SK-N-MC (cell line): ENCODE data around the gene P2RY14.

Source experiments
- EZH2 ChIP-seq: fragments of 200-600 bp; sonication (generic); IDR thresholded peaks from one replicate; pipeline ENCODE4 v1.6.1; 2017; ENCODE audit warnings: antibody characterized with exemption
- POLR2AphosphoS5 ChIP-seq: IDR thresholded peaks from 2 replicates; pipeline ENCODE4 v1.6.1; 2012; ENCODE audit warnings: mild to moderate bottlenecking, low read depth, low read length, borderline replicate concordance

DNA sequence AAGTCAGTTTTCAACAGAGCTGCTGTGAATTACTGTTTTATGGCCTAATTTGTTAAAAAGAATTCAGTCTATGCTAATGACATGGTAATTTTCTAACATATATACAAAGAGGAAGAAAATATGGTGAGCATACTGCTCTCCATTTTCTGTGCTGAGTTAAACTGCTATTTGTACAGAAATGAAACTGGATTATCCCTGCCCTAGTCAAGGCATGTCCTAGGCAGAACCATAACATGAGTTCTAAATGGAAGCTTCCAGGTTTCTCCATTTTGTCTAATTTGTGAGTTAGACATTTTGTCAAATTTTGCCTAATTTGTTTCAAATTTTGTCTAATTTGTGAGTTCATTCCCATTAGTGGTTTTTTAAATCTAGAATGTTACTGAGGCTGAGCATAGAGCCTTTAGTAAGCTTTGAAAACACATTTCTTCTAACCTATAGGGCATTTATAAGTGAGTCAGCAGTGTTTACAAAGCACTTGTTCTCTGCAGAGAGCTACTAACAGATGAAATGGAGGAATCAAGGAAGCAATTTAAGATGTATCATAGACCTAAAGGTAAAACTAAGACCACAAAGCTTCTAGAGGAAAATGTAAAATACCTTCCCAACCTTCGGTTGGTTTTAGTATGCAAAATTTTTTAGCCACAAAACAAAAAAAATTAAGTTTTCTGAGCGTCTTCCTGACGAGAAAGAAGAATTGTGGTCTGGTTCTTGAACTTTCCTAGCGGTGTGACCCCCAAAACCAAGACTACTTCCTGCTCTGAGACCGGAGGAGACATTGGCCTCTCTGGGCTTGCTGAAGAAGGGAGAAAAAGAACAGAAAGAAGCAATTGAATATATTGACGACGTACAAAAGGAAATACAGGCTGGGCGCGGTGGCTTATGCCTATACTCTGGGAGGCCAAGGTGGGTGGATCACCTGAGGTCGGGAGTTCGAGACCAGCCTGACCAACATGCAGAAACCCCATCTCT is 9.8 kb downstream of the P2RY14 start:
- TF ChIP-seq EZH2 = no peak
- TF ChIP-seq POLR2AphosphoS5 = no peak
